Prostate gland (tissue), 2 donors: ENCODE results near the gene HELQ.

Experiments
- CTCF ChIP-seq, 4 experiments: fragments of 200-600 bp in 2 of 4; fragments of 450-650 bp in 2 of 4; sonication (generic) in 2 of 4; IDR thresholded peaks; 1 replicate in 3 of 4; 2 replicates in 1 of 4; pipeline ENCODE4 v1.5.1; 2016 to 2019; ENCODE audit warnings: antibody characterized with exemption in 4 of 4, mild to moderate bottlenecking in 2 of 4, moderate library complexity in 2 of 4
- POLR2A ChIP-seq: fragments of 450-650 bp; IDR thresholded peaks from one replicate; pipeline ENCODE4 v1.6.1; 2016; ENCODE audit warnings: antibody characterized with exemption, mild to moderate bottlenecking
- POLR2AphosphoS5 ChIP-seq: sonication (generic); formaldehyde crosslinking; IDR thresholded peaks from one replicate; pipeline ENCODE4 v1.6.1; 2017; ENCODE audit warnings: antibody characterized with exemption

- TF ChIP-seq CTCF (IDR thresholded peaks at IDR 0.05): no peak
- no peak for TF ChIP-seq POLR2A
- TF ChIP-seq POLR2AphosphoS5: no peak
These were observed 42.6 kb upstream of the HELQ start for GRCh38 chr4:83498187-83498586.
